K562 (cell line): ENCODE measurements around the gene HDHD3. TPM values are rescaled to one million over a fixed set of nuclear protein-coding genes. Genes with fewer than 3 reads are reported as not detected.

Source experiments
- BRD4 ChIP-seq: fragments of 200-600 bp; sonication (generic); IDR thresholded peaks from 2 replicates; pipeline ENCODE4 v1.6.1; 2017; ENCODE audit warnings: inconsistent platforms
- CBX5 ChIP-seq: IDR thresholded peaks from 2 replicates; pipeline ENCODE4 v1.6.1; 2014; ENCODE audit warnings: low read depth, borderline replicate concordance
- CHD2 ChIP-seq: IDR thresholded peaks from 2 replicates; pipeline ENCODE4 v1.6.1; 2011; ENCODE audit warnings: low read depth, low read length
- ERF ChIP-seq: fragments of 450-650 bp; formaldehyde crosslinking; IDR thresholded peaks from 2 replicates; pipeline ENCODE4 v1.4.0; 2020; ENCODE audit warnings: mild to moderate bottlenecking, mixed read lengths
- FOXM1 ChIP-seq, 2 experiments: fragments of 450-650 bp in 1 of 2; sonication (generic) in 1 of 2; formaldehyde crosslinking in 1 of 2; IDR thresholded peaks; 2 replicates each; pipeline versions ENCODE4 v1.6.1 to v1.9.0; 2017 to 2022; ENCODE audit warnings: low read depth in 2 of 2, mild to moderate bottlenecking in 2 of 2, missing genetic modification reagents in 1 of 2, moderate library complexity in 1 of 2
- KAT2B ChIP-seq: IDR thresholded peaks from one replicate; pipeline ENCODE4 v1.6.1; 2012; ENCODE audit warnings: low read depth, mild to moderate bottlenecking, control low read depth, inconsistent platforms, low read length, moderate library complexity
- MCM2 ChIP-seq: fragments of 450-650 bp; IDR thresholded peaks from 2 replicates; pipeline ENCODE4 v1.6.1; 2017; ENCODE audit warnings: low read depth, mild to moderate bottlenecking
- MIER1 ChIP-seq: fragments of 450-650 bp; IDR thresholded peaks from 2 replicates; pipeline ENCODE4 v1.6.1; 2016; ENCODE audit warnings: antibody characterized with exemption, mild to moderate bottlenecking, low read depth
- MYNN ChIP-seq, 2 experiments: sonication (generic); formaldehyde crosslinking in 1 of 2; IDR thresholded peaks; 2 replicates each; pipeline versions ENCODE4 v1.5.0 to v1.6.1; 2016 to 2020; ENCODE audit warnings: antibody characterized with exemption in 1 of 2, missing genetic modification reagents in 1 of 2
- NCOA4 ChIP-seq: fragments of 450-650 bp; IDR thresholded peaks from 2 replicates; pipeline ENCODE4 v1.6.1; 2018; ENCODE audit warnings: mild to moderate bottlenecking; ENCODE audit not compliant: partially characterized antibody
- NFATC3 ChIP-seq: fragments of 450-650 bp; IDR thresholded peaks from 2 replicates; pipeline ENCODE4 v1.6.1; 2017; ENCODE audit warnings: mild to moderate bottlenecking
- NR4A1 ChIP-seq, 2 experiments: fragments of 250-450 bp in 1 of 2; fragments of 450-650 bp in 1 of 2; sonication (Bioruptor Pico) in 1 of 2; IDR thresholded peaks; 2 replicates each; pipeline versions ENCODE4 v1.4.0 to v1.6.1; 2016 to 2020; ENCODE audit warnings: mild to moderate bottlenecking in 2 of 2, missing compliant biosample characterization in 1 of 2, missing genetic modification characterization in 1 of 2, moderate library complexity in 1 of 2
- RBM39 ChIP-seq: fragments of 200-400 bp; formaldehyde crosslinking; optimal IDR thresholded peaks from 2 replicates; pipeline ENCODE3; 2018; ENCODE audit warnings: low read depth, low read length
- RUNX1 ChIP-seq: sonication (generic); IDR thresholded peaks from 2 replicates; pipeline ENCODE4 v1.6.1; 2016; ENCODE audit warnings: antibody characterized with exemption, low read depth
- TBP ChIP-seq: optimal IDR thresholded peaks from 2 replicates; pipeline ENCODE3; 2011; ENCODE audit warnings: low read depth, low read length, improper control_type of control experiment
- YBX1 ChIP-seq: fragments of 450-650 bp; IDR thresholded peaks from 2 replicates; pipeline ENCODE4 v1.7.1; 2016; ENCODE audit warnings: mild to moderate bottlenecking
- ZC3H11A ChIP-seq: IDR thresholded peaks from 2 replicates; pipeline ENCODE4 v1.6.1; 2012; ENCODE audit warnings: low read depth, low read length, improper control_type of control experiment
- ZEB2 ChIP-seq: fragments of 450-650 bp; IDR thresholded peaks from 2 replicates; pipeline ENCODE4 v1.6.1; 2016
- ZNF143 ChIP-seq: sonication (generic); formaldehyde crosslinking; IDR thresholded peaks from 2 replicates; pipeline ENCODE4 v1.9.0; 2022; ENCODE audit warnings: mild to moderate bottlenecking, missing genetic modification reagents
- ZNF212 ChIP-seq: fragments of 450-650 bp; formaldehyde crosslinking; IDR thresholded peaks from 2 replicates; pipeline ENCODE4 v1.4.0; 2020; ENCODE audit warnings: mild to moderate bottlenecking
- ZNF436 ChIP-seq: fragments of 250-450, 450-650 bp; sonication (Bioruptor Pico); formaldehyde crosslinking; IDR thresholded peaks from 2 replicates; pipeline ENCODE4 v1.7.0; 2020; ENCODE audit warnings: mild to moderate bottlenecking
- ZNF75A ChIP-seq: fragments of 450-650 bp; formaldehyde crosslinking; IDR thresholded peaks from 2 replicates; pipeline ENCODE4 v1.4.0; 2020; ENCODE audit warnings: mild to moderate bottlenecking
- polyA plus RNA-seq, 8 experiments: library from polyadenylated mRNA; depleted of rRNA in 4 of 8; stranded (reverse) in 5 of 8; unstranded in 3 of 8; fragments of >200 nt; fragmentation: Nextera tagmentation in 2 of 8; fragmentation: Illumina TruSeq in 1 of 8; extraction: Ambion mirVana in 2 of 8; extraction: Trizol in 1 of 8; gene quantifications; 2 replicates each; pipeline versions ENCODE4 v1.2.1 to v1.2.3, GENCODE V29; 2011 to 2014; ENCODE audit warnings: inconsistent platforms in 1 of 8, missing spikeins in 1 of 8
- total RNA-seq, 7 experiments: library from RNA; depleted of rRNA in 6 of 7; stranded (reverse); fragments of >200 nt in 6 of 7; fragmentation: Illumina TruSeq in 2 of 7; extraction: Trizol in 2 of 7; gene quantifications; 2 replicates each; pipeline versions ENCODE4 v1.2.1 to v1.2.3, GENCODE V29; 2011 to 2021; ENCODE audit warnings: low replicate concordance in 1 of 7
- TF ChIP-seq, protein P1 (sequence below): fragments of 450-650 bp; IDR thresholded peaks from 2 replicates; pipeline ENCODE4 v1.6.1; 2018; ENCODE audit not compliant: partially characterized antibody
- TF ChIP-seq, protein P2 (sequence below): fragments of 450-650 bp; IDR thresholded peaks from 2 replicates; pipeline ENCODE4 v1.6.1; 2016; ENCODE audit warnings: low read depth, mild to moderate bottlenecking, moderate library complexity
- TF ChIP-seq, protein P3 (sequence below): sonication (generic); IDR thresholded peaks from 2 replicates; pipeline ENCODE4 v1.6.1; 2016

Gene HDHD3
- total and polyA plus RNA-seq, 9 of the 15 experiments (the other 6 are each of a cell fraction or from before 2014, with no cell fraction given), result 1.1 to 19.1 (median 10.9) TPM

DNA sequence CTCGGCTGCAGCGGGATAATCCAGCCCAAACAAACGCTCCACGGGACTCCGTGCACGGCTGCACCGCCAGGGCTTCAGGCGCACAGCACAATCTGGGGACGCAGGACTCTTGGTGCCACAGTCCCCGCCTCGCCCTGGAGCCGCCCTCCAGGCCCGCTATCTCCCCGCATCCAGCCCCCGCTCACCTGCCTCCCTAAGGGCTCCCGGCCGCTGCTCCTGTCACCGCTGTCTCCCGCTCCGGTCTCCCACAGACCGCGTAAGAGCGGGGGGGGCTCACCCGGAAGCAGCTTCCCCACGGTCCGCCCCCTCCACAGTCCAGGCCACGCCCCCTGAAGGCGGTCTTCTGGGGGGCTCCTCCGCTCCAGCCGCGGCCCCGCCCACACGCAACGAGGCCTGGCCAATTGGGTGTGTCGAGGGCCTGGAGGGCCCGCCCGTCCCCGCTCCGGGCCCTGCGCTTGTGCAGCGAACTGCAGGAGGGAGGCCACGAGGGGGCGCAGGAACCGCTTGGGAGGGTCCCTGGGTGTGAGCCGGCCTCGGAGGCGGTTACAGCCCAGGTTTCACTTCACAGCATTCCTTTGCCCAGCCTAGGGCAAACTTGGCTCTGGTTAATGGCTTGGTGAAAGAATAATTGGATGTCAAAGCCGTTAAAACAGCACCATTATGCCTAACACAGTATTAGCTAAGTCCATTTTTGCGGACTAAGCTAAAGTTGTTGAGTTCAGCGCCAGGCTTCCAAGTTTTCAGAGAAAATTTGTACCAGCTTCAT lies 24.4 kb upstream of the HDHD3 start, which contains the start of gene ALAD (continued):
- TF ChIP-seq, protein P1, sequence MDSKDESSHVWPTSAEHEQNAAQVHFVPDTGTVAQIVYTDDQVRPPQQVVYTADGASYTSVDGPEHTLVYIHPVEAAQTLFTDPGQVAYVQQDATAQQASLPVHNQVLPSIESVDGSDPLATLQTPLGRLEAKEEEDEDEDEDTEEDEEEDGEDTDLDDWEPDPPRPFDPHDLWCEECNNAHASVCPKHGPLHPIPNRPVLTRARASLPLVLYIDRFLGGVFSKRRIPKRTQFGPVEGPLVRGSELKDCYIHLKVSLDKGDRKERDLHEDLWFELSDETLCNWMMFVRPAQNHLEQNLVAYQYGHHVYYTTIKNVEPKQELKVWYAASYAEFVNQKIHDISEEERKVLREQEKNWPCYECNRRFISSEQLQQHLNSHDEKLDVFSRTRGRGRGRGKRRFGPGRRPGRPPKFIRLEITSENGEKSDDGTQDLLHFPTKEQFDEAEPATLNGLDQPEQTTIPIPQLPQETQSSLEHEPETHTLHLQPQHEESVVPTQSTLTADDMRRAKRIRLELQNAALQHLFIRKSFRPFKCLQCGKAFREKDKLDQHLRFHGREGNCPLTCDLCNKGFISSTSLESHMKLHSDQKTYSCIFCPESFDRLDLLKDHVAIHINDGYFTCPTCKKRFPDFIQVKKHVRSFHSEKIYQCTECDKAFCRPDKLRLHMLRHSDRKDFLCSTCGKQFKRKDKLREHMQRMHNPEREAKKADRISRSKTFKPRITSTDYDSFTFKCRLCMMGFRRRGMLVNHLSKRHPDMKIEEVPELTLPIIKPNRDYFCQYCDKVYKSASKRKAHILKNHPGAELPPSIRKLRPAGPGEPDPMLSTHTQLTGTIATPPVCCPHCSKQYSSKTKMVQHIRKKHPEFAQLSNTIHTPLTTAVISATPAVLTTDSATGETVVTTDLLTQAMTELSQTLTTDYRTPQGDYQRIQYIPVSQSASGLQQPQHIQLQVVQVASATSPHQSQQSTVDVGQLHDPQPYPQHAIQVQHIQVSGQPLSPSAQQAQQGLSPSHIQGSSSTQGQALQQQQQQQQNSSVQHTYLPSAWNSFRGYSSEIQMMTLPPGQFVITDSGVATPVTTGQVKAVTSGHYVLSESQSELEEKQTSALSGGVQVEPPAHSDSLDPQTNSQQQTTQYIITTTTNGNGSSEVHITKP, result no peak
- TF ChIP-seq ZNF75A (CRISPR knock-in tag) (no peak), RBM39 (no peak), ZNF143 (CRISPR knock-in tag) (no peak), BRD4 (no peak), YBX1 (no peak), RUNX1 (no peak), ZNF436 (no peak), MCM2 (no peak), ZEB2 (peak; percentile 60; the same call in 1 of the 2 replicates), CBX5 (no peak), KAT2B (no peak), MIER1 (no peak), MYNN (IDR thresholded peaks at IDR 0.05) (no peak), MYNN (CRISPR knock-in tag; IDR thresholded peaks at IDR 0.05) (no peak), NCOA4 (no peak), TBP (peak; percentile 71), NR4A1 (CRISPR knock-in tag; IDR thresholded peaks at IDR 0.05) (no peak), NR4A1 (tag; IDR thresholded peaks at IDR 0.05) (no peak), CHD2 (no peak), NFATC3 (no peak), ZC3H11A (no peak), ZNF212 (CRISPR knock-in tag) (no peak), FOXM1 (IDR thresholded peaks at IDR 0.05; ENCODE audit: low read depth) (no peak), FOXM1 (CRISPR knock-in tag; IDR thresholded peaks at IDR 0.05; ENCODE audit: low read depth) (no peak), ERF (0 out of 2 replicates have a peak, but pooled peaks have one; percentile 14)
- TF ChIP-seq, protein P2, sequence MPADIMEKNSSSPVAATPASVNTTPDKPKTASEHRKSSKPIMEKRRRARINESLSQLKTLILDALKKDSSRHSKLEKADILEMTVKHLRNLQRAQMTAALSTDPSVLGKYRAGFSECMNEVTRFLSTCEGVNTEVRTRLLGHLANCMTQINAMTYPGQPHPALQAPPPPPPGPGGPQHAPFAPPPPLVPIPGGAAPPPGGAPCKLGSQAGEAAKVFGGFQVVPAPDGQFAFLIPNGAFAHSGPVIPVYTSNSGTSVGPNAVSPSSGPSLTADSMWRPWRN, result no peak
- TF ChIP-seq, protein P3, sequence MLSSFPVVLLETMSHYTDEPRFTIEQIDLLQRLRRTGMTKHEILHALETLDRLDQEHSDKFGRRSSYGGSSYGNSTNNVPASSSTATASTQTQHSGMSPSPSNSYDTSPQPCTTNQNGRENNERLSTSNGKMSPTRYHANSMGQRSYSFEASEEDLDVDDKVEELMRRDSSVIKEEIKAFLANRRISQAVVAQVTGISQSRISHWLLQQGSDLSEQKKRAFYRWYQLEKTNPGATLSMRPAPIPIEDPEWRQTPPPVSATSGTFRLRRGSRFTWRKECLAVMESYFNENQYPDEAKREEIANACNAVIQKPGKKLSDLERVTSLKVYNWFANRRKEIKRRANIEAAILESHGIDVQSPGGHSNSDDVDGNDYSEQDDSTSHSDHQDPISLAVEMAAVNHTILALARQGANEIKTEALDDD, result no peak
